Testis (tissue), 3 donors: Measurements from ENCODE around the gene SREBF2. TPM values are rescaled to one million over a fixed set of nuclear protein-coding genes. Genes with fewer than 3 reads are reported as not detected.

ENCODE experiments used
- DNase-seq: peaks from one replicate; pipeline ENCODE4 v3.0.0-alpha.2; 2019
- H3K27ac ChIP-seq, 2 donors: fragments of 200-600 bp; sonication (generic); one replicate each; pipeline ENCODE4 v1.5.1; 2019
- H3K27me3 ChIP-seq: fragments of 200-600 bp; sonication (generic); one replicate; pipeline ENCODE4 v1.5.1; 2019
- H3K36me3 ChIP-seq: fragments of 200-600 bp; sonication (generic); one replicate; pipeline ENCODE4 v1.5.1; 2017; ENCODE audit warnings: low read depth; ENCODE audit errors: missing control alignments
- H3K4me1 ChIP-seq: fragments of 200-600 bp; sonication (generic); one replicate; pipeline ENCODE4 v1.5.1; 2019
- H3K4me3 ChIP-seq, 2 donors: fragments of 200-600 bp; sonication (generic); one replicate each; pipeline ENCODE4 v1.5.1; 2017 to 2019
- H3K9me3 ChIP-seq: fragments of 200-600 bp; sonication (generic); one replicate; pipeline ENCODE4 v1.5.1; 2017
- POLR2A ChIP-seq: fragments of 450-650 bp; IDR thresholded peaks from one replicate; pipeline ENCODE4 v1.6.1; 2017; ENCODE audit warnings: antibody characterized with exemption, mild to moderate bottlenecking, moderate library complexity
- WGBS, 2 donors: methylation state at CpG; one replicate each; pipeline ENCODE4 v1.1.5; 2018; 5-methylcytosine and 5-hydroxymethylcytosine counted together
- intact Hi-C: fragments of 100-400 bp; cut with DNase I; formaldehyde crosslinking; loops from one replicate; pipeline ENCODE4 v1.15.1; 2023; ENCODE audit warnings: low total_unique reads
- polyA plus RNA-seq: library from polyadenylated mRNA; stranded (reverse); fragments of 350-450 nt; fragmentation: Illumina TruSeq; extraction: RNeasy Lipid Tissue Mini Kit (QIAGEN cat#74804); gene quantifications from one replicate; pipeline ENCODE4 v1.2.3, GENCODE V29; 2014; ENCODE audit warnings: low read depth, low replicate concordance; ENCODE audit not compliant: insufficient read depth
- total RNA-seq, 2 donors: library from RNA; depleted of rRNA; stranded (reverse); fragments of >200 nt; gene quantifications; one replicate each; pipeline ENCODE4 v1.2.3, GENCODE V29; 2016
- TF ChIP-seq, protein P1 (sequence below), 3 experiments: fragments of 450-650 bp in 2 of 3; fragments of 200-600 bp in 1 of 3; sonication (generic) in 1 of 3; IDR thresholded peaks; one replicate each; pipeline ENCODE4 v1.5.1; 2016 to 2019; ENCODE audit warnings: antibody characterized with exemption in 3 of 3, mild to moderate bottlenecking in 2 of 3, moderate library complexity in 1 of 3

SREBF2 gene
- total and polyA plus RNA-seq, 3 donors from 2014 or later = 59.7 to 119 (median 79.8) TPM

DNA sequence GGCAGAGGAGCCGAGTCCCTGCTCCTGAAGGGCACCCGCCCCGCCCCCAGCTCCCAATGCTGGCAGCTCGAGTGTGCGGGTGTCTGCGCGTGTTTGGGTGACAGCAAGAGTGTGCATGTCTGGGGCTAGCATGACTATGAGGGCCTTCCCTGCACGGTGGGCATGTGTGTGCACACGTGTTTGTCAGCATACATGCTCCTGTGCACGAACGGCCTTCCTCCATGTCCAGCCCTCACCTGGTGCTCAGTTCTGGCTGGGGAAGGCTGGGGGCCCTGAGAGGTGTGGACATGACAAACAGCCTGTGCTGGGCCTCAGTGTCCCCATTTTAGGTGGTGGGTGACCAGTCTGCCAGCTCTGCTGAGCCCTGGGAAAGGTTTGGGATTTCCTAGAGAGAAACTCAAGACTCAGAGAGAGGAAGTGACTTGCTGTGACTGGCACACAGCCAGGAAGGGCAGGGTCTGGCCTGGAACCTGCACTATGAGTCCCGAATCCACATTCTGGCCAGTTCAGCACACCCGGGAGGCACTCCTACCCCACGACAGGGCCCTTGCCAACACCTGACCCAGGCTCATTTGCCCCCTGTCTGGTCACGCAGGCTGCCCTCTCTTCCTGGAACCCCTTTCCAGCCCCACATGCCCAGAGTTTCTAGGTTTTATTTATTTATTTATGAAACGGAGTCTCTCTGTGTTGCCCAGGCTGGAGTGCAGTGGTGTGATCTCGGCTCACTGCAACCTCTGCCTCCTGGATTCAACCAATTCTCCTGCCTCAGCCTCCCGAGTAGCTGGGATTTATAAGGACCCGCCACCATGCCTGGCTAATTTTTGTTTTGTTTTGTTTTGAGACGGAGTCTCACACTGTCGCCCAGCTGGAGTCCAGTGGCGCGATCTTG lies 85.2 kb downstream of the SREBF2 start:
- Histone ChIP-seq H3K27me3 (no peaks in the 10 kb centered on the region), H3K27ac (no peak overlapping the region)

DNA sequence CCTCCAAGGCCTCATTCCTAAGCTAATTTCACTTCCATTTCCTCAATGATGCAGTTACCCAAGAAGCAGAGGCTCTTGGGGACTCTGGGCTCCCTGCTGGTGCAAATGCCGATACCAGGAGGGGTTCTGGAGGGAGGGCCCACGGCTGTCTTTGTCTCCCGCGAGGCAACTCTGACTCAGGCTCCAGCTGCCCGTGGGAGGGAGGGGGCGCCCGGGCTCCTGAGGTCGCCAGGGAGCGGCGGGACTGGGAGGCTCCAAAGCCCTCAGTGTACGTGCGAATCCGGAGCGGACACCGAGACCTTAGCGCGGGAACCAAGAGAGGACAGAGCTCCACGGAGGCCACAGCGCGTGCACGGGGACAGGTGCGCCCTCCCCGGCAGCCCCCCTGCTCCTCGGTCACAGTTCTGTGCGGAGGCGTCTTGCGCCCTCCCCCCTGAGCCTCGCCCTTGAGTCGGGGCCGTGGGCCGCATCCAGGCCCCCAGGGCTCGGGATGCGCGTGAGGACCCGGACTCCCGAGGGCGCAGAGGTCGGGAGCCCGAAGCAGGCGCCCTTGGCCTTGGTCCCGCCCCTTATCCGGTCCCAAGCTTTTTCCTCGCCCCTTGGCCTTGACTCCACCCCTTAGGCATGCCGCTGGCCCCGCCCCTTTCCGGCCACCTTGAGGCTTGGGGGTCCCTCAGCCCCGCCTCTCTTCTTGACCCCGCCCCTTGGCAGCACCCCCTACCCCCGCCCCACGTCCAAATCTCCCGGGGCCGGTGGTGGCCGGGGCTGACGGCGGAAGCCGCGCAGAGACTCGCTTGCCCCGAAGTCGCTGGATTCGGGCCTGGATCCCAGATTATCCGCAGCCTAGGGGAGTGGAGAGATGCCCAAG lies 86.7 kb downstream of the SREBF2 start:
- no peaks in the 10 kb centered on the region for H3K36me3 ChIP-seq
- peaks cover 7% of the 10 kb centered on the region for H3K4me1 ChIP-seq
- TF ChIP-seq, protein P1, sequence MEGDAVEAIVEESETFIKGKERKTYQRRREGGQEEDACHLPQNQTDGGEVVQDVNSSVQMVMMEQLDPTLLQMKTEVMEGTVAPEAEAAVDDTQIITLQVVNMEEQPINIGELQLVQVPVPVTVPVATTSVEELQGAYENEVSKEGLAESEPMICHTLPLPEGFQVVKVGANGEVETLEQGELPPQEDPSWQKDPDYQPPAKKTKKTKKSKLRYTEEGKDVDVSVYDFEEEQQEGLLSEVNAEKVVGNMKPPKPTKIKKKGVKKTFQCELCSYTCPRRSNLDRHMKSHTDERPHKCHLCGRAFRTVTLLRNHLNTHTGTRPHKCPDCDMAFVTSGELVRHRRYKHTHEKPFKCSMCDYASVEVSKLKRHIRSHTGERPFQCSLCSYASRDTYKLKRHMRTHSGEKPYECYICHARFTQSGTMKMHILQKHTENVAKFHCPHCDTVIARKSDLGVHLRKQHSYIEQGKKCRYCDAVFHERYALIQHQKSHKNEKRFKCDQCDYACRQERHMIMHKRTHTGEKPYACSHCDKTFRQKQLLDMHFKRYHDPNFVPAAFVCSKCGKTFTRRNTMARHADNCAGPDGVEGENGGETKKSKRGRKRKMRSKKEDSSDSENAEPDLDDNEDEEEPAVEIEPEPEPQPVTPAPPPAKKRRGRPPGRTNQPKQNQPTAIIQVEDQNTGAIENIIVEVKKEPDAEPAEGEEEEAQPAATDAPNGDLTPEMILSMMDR (IDR thresholded peaks at IDR 0.05) = no peak
- TF ChIP-seq POLR2A = no peak
- WGBS, 2 donors = 1 to 2% methylated on average over 15 to 60 of the region's 62 CpGs
- intact Hi-C loops = no loop called here
- H3K27ac ChIP-seq = no peak overlapping the region
- DNase-seq = peak; percentile 71
- H3K4me3 ChIP-seq = peak overlapping the region; percentile 36 to 38
- H3K27me3 ChIP-seq = no peaks in the 10 kb centered on the region
- no peaks in the 10 kb centered on the region for H3K9me3 ChIP-seq

More for the DNA sequence above, 85.2 kb downstream of the SREBF2 start:
- Histone ChIP-seq H3K36me3 (no peaks in the 10 kb centered on the region), H3K9me3 (no peaks in the 10 kb centered on the region), H3K4me1 (peaks cover 7% of the 10 kb centered on the region), H3K4me3 (no peak overlapping the region)
- 75 to 83% methylated on average over 18 to 23 of the region's 23 CpGs for WGBS, 2 donors
- no peak for TF ChIP-seq POLR2A
- TF ChIP-seq, protein P1 (IDR thresholded peaks at IDR 0.05) = no peak
- DNase-seq = no peak
- intact Hi-C loops = no loop called here

DNA sequence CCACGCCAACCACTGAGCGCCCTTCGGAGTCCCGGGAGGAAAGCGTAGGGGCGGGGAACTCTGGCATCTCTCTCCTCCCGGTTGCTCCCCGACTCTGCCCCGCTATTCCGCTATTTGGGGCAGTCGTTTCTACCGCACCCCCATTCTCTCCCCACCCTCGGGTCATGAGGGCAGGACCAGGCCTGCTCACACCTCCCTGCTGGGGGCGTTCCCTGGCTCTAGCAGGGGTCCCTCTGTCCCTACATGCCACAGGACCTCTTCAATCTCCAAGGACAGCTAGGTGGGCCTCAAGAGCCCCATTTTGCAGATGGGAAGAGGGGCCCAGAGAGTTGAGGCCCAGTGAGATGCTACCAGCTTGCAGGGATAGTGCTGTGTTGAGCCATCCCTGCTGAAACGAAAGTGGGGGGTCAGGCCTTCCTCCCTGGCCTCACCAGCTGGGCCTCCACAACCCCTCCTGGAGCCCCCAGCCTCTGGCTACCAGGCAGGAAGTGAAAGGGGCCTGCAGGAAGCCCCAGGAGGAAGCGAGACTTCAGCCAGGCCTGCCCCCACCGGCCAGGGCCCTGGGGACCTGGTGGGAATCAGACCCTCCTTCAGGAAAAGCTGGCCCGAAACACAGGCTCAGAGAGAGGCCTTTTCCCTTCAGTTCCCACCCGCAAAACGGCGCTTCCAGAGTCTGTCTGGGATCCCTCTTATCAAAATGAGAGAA lies 87.5 kb downstream of the SREBF2 start:
- peaks cover 7% of the 10 kb centered on the region for H3K4me1 ChIP-seq
- no peaks in the 10 kb centered on the region for H3K36me3 ChIP-seq
- WGBS, 2 donors = 37 to 49% methylated on average over 7 to 21 of the region's 21 CpGs
- TF ChIP-seq, protein P1 (IDR thresholded peaks at IDR 0.05) = no peak
- no peak for TF ChIP-seq POLR2A
- no peaks in the 10 kb centered on the region for H3K27me3 ChIP-seq
- intact Hi-C loops = no loop called here
- no peak for DNase-seq
- H3K27ac ChIP-seq = no peak overlapping the region
- H3K4me3 ChIP-seq = peak overlapping the region; percentile 36 to 38
- H3K9me3 ChIP-seq = no peaks in the 10 kb centered on the region

DNA sequence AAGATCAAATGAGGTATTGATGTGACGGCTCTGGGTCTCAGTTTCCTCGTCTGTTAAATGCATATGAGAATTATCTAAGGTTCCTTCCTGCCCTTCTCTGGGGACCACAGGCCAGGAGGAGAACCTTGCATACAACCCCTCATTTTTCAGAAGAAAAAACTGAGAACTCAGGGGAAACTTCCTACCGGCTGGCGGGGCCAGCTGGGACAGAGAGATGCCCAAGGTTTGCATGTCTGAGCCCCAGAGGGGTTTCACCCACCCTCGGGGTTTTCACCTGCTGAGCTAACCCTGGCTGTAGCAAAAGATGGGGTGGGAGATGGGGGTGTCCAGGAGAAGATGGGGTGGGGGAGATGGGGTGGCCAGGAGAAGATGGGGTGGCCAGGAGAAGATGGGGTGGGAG lies 89.4 kb downstream of the SREBF2 start:
- Histone ChIP-seq H3K4me1 (peaks cover 9% of the 10 kb centered on the region), H3K9me3 (no peaks in the 10 kb centered on the region), H3K27me3 (no peaks in the 10 kb centered on the region), H3K27ac (no peak overlapping the region), H3K36me3 (no peaks in the 10 kb centered on the region), H3K4me3 (no peak overlapping the region)
- intact Hi-C loops = no loop called here
- 95% methylated on average over 5 of the region's 5 CpGs for WGBS, 2 donors
- DNase-seq = no peak
- TF ChIP-seq POLR2A = no peak
